Left kidney (tissue), 2 donors: ENCODE data around the gene KANSL3. TPM values are rescaled to one million over a fixed set of nuclear protein-coding genes. Genes with fewer than 3 reads are reported as not detected.
"Not testable (repeated sequence)": the region's sequence is repeated elsewhere in the genome, so short reads cannot be mapped to it uniquely, and the experiment has no call there.

Experiments
- DNase-seq: peaks from one replicate; pipeline ENCODE4 v3.0.0-alpha.2; 2013
- polyA plus RNA-seq: library from polyadenylated mRNA; unstranded; fragments of 120-200 nt; gene quantifications from one replicate; pipeline ENCODE4 v1.2.1, GENCODE V29; 2013; ENCODE audit not compliant: insufficient read length

Gene KANSL3
- polyA plus RNA-seq, 1 donor, result 70.6 TPM

DNA sequence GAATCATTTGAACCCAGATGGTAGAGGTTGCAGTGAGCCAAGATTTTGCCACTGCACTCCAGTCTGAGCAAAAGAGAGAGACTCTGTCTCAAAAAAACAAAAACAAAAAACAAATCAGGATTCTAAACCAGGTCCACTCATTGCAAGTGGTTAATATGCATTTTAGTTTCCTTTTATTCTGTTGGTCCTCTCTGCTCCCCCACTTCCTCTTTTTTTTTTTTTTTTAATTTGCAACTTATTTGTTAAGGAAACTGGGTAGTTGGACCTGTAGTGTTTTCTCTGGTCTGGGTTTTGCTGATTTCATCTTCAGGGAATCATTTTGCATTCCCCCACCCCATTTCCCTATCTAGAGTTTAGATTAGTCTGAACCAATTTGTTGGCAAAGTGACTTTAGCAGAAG is 18.4 kb upstream of the KANSL3 start:
- DNase-seq, result no peak

DNA sequence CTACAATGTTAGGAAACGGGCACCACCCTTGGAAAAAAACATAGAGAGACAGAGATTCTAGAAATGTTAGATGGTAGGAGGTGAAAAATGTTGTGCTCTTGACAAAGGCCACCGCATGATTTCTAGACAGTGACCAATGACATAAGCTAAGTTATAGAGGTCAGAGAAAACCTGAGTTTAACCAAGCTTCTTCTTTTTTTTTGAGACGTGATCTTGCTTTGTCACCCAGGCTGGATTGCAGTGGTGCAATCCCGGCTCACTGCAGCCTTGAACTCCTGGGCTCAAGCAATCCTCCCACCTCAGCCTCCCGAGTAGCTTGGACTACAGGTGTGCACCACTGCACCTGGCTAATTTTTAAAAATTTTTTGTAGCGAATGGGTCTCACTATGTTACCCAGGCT is 17.4 kb upstream of the KANSL3 start:
- DNase-seq, result no peak

DNA sequence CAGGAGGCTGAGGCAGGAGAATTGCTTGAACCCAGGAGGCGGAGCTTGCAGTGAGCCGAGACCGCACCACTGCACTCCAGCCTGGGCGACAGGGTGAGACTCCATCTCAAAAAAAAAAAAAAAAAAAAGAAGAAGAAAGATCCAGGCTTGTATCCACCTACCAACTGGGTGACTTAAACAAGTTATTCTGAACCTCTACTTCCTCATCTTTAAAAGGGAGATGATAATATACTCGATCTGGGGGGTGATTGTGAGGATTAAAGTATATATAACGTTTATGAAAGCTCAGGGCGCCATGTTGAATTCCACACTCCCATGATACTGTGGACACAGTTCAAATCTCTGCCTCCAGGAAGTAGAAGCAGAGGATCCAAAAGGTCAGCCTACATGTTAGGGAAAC is 16.7 kb upstream of the KANSL3 start:
- DNase-seq, result not testable (repeated sequence)

DNA sequence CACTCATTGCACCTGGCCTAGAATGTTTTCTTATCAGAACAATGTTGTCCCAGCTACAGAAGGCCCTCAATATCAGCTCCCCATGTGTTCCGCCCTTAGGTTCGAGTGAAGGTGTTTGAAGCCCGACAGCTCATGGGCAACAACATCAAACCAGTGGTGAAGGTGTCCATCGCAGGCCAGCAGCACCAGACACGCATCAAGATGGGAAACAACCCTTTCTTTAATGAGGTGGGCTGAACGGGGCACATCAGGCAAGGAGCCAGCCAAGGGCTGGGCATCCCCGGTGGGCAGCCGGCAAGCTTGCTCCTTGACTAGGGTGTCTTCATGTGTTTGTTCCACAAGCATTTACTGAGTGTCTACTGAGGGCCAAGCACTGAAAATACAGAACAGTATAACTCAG is 13.7 kb upstream of the KANSL3 start:
- DNase-seq, result no peak

DNA sequence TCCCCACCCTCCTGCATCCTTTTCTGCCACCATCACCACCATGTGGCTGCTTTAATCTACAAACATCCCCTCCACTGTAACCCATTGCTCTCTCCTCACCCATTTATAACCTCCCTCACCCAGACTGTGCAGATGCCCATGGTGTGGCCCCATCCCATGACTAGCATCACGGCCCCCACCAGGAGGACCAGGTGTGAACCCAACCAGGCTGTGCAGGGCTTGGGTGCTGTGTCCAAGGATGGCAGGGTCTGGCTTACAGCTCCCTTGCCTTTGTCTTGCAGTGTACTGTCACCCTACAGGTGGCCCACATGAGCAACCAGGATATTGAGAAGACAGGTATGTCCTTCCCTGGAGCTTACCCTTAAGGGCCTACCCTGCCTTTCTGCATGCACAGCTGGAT is 11.2 kb upstream of the KANSL3 start:
- DNase-seq, result no peak

DNA sequence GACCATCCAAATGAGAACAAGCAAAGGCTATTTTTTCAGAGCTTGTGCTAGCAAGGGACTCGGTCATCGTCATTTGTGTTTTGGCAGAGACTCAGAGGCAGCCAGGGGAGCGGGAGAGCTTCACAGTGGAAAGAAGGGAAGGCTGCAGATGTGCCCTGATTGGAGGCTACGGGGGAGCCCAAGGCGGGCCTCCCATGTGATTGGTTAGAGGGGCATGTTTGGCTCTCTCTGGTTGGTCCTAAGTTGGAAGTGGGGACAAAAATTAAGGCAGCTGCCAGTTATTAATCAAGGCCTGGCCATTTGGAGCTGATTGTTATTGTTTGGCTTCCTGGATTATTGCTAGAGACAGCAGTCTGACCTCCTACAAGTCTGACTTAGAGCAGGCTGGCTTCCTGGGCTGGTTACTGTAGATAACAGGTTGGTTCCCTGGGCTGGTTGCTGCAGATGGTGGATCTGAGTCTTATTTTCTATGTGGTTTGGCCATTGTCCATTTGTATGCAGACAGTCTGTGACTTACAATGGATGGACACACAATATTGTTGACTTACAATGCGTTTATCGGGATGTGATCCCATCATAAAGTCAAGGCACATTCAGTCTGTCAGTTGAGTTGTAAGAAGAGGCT is 10.3 kb upstream of the KANSL3 start:
- DNase-seq, result no peak

DNA sequence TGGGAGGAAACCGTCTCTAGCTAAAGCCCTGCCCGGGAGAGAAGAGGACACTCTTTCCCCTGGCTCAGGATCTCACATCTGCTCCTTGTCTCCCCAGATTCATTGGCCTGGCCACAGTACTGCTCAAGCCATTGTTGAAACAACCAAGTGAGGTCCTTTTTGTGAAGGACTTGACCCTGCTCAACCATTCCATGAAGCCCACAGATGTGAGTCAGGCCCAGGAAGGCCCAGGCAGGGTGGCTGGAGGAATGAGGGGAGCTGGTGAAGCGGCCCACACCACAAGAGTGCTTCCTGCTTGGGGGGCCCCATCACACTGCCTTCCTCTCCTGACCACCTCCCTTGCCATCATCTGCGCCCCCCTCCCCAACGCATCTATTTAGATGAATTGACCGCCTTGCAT is 9.6 kb upstream of the KANSL3 start:
- no peak for DNase-seq

DNA sequence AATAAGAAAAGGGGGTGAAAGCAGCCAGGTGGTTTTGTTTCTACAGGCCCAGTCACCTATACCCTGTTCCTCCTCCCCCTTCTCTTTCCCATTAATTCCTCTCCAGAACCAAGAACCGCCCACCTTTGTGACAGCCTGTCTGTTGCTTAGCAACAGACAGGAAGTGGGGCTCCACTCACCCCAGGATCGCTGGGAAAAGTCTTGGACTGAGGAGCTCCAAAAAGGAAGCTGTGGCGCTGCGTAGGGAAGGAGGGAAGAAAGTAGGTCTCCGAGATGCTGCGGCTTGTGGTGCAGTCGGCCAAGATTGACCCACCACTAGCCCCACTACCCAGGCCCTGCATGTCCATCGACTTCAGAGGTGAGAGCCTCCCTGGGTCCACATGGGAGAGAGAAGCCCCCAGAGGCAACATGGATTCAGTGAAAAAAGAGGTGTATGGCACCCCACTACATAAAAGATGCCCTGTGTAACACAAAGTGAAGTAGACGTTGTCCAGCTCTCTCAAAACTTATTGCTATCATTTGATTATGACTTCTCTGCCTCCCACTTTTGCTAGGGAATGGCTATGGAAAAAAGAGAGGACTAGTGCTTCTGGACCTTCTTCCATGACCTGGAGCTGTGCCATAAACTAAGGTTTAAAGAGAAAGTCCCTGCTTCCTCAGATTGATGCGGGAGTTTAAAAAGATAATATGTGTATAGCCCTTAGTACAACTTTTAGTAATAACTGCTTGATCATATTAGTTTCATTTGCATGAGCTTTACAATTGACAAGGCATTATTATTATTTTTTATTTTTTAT is 4.7 kb upstream of the KANSL3 start, which contains the start of gene FER1L5:
Gene FER1L5 (plus strand): TSS at position 201 of the 797 bp plus-strand sequence. CDS start 73 bp downstream, at position 274.
- DNase-seq, result peak; percentile 86

DNA sequence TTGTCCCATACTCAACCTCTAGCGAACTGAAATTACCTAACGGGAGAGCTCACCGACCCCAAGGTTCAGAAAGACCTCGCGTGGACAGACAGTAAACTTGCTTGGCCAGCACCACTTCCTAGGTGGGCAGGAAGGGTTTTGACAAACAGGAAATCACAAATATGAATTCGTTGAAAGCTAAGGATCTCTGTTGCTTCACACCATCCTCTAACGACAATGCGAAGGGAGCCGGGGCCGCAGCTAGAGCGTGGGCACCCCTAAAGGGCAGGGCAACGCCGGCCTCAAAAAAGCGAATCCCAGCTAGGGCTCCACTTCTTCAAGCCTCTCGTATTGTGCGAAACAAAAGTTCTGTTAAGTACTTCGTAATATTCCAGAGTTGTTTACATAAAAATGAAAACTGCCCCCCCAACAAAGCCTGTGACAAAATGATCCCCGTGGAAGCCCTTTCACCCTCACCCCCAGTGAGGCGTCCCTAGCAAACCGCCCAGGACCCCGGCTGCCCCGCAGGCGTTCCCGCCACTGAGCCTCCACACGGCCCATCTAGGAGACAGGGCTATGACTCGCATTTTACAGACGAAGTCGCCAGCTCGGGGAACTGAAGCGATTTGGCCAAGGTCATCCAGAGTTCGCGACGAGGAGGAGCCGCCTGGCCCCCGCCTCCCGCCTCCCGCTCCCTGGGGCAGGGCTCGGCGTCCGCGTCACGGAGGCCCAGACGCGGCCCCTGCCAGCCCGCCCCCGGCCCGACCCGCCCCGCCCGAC is 548 bp downstream of the KANSL3 start:
- DNase-seq, result peak; percentile 63

DNA sequence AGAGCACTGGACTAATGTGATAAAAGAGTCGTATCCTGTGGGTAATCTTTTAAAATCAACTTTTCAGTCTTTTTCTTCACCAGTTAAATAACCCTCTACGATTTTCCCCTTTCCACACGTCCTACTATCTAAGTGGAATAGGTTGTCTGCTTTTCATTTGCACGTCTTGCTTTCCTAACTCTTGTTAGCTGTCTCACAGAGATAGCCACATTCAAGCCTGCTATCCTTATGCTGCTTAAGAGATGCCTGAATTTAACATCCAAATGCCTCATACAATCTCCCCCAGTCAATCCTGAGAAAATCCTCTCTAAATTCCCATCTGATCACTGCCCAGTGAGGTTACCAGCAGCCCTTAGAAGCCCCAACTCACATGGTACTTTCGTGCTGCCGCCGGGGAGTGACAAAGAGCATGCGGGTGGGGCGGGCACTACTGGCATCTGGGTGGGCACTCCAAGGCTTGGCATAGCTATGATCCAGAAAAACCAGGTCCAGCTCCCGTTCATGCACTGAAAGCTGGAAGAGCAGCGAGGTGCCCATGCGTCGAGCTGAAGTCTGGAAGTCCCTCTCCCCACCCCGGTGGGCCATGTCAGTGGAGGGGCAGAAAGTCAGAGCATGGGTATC is 1.5 kb downstream of the KANSL3 start:
- no peak for DNase-seq

DNA sequence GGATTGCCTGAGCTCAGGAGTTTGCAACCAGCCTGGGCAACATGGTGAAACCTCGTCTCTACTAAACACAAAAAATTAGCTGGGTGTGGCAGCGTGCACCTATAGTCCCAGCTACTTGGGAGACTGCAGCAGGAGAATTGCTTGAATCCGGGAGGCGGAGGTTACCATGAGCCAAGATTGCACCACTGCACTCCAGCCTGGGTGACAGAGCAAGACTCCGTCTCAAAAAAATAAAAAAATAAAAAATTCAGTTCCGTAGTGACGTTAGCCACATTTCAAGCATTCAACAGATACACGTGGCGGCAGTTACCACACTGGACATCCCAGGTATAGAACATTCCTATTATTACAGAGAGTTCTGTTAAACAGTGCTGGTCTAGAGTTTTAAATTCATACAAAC is 4.5 kb downstream of the KANSL3 start:
- no peak for DNase-seq

DNA sequence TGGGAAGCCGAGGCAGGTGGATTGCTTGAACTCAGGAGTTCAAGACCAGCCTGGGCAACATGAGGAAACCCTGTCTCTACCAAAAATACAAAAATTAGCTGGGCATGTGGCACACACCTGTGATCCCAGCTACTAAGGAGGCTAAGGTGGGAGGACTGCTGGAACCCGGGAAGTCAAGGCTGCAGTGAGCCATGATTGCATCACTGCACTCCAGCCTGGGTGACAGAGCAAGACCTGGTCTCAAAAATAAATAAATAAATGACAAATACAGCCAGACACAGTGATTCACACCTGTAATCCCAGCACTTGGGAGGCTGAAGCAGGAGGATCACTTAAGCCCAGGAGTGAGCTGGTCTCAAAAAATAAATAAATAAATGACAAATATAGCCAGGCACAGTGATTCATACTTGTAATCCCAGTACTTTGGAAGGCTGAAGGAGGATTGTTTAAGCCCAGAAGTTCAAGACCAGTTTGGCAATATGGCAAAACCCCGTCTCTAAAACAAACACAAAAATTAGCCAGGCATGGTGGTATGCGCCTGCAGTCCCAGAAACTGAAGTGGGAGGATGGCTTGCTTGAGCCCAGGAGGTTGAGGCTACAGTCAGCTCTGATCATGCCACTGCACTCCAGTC is 6.2 kb downstream of the KANSL3 start:
- DNase-seq, result no peak

DNA sequence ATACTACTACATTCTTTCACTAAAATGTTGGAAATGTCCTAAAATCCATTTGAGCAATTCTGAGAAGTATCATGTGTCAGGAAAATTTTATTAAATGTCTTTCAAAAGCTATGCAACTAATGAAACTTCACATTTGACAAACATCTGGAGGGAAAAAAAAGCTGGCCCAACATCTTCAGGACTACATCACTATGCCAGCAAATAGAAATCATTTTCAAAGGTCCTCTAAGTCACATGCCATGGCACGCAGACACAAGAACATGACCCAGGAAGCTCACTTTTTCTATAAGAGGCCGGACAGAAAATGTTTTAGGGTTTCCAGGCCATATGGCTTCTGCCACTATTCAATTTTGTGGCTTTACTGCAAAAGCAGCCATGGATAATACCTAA is 11.6 kb downstream of the KANSL3 start:
- DNase-seq, result no peak

DNA sequence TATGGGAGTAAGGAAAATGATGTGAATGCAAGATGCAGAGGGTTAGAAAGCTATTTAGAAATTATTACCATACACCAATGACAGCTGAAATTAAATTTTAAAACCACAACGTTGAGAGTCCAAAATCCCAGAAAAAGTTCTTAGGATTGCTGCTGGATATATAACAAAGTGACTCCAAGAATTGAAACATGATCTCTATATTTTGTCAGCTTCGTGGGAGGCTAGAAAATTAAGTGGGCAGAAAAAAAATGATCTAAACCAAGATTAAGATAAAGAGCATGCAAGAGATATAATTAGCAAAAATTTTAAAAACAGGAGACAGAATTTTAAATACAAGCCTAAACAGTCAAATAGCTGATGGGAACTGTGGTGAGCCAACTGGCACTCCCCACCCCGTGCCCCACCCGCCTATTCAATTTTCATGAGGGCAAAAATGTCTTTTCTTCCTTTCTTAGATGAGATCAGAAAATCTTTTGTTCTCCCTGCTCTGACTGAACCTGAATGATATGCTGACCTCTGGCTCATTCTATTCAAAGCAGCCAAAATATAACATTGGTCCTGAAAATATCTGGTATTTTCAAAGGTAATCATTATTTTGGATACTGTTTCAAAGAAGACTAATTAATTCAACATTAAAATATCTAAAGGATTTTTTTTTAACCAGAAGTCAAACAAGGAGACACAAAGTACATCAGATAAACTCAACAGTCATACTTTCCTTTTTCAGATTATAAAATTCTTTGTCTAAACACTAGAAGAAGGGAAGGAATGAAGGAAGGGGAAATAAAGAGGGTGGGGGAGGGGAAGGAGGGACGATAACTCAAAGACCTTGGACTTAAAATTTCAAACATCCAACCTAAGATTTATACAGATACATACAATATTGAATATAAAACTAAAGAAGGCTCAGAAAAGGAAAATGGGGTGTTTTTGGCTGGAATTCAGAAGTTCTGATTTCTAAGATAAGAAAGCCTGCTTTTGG is 12.2 kb downstream of the KANSL3 start:
- DNase-seq, result no peak

DNA sequence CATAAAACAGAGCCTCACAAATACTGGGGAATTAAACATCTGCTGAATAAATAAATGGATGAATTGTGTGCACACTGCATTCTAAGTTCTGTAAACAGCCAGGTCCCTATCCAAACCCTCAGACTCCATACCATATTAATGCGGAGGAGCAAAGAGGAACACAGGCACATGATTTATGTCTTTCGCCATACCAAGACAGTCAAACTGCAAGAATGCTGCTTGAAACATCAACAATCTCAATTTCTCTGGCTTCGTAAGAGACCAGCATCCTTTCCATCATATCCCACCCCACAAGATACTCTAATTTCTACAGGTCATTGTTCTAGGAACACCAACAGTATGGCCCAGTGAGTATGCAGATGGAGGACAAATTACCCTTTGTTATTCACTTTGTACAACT is 15.0 kb downstream of the KANSL3 start:
- DNase-seq, result no peak

DNA sequence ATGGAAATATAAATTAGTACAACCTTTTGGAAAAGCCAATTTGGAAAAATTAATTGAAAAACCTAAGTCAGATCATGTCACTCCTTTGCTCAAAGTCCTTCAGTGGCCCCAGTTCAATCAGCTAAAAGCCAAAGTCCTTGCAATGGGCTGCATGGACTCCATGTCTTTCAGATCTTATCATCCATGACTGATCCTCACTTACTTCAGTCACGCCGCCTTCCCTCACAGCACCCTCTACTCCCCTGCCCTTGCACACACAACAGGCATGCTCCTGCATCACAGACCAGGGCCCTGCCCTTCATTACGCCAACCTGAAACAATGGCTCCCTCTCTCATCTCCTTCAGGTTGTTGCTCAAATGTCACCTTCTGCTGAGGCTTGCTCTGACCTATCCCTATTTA is 15.6 kb downstream of the KANSL3 start:
- DNase-seq, result no peak

DNA sequence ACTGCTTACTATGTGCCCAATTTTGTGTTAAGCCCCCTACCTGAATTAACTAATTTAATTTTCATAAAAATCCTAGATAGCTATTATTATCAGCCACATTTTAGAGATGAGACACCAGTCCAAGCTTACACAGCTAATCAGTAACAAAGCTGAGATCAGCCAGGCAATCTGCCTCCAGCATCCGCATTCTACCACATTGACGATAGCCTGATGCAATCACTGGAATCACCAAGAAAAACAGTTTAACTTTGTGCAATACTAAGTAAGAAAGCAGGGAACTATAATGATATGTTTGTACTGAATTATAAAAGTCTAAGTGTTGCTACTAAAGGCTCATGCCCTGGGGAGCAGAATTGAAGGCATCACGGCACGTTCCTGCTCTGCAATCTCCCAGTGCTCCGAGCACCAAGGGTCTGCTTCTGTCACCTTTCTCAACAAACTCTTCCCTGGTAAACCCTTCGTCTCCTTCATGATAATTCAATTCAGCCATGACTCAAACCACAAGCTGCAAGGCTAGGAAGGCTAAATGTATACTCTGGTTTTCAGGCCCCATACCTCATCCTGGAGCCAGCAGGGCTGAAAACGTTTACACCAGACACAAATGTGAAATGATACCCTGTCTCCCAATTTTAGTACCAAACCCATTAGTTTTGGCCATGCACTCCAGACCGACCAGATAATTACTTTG is 19.4 kb downstream of the KANSL3 start:
- no peak for DNase-seq

DNA sequence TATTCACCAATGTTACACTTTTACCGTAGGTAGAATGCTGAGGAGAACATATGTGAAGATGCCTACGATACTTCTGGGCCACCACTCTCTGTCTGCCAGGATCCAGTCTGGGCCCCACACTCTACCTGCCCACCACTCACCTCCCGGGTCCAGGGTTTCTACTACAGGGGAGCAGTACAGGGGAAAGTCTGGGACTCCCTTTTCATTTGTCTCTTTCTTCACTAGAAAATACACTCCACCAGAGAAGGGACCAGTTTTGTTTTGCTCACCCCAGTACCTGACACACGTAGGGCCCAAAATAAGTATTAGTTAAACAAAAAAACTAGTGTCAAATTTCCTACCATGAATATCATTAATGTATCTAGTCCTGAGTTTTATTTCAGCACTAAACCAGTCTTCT is 21.1 kb downstream of the KANSL3 start:
- no peak for DNase-seq

DNA sequence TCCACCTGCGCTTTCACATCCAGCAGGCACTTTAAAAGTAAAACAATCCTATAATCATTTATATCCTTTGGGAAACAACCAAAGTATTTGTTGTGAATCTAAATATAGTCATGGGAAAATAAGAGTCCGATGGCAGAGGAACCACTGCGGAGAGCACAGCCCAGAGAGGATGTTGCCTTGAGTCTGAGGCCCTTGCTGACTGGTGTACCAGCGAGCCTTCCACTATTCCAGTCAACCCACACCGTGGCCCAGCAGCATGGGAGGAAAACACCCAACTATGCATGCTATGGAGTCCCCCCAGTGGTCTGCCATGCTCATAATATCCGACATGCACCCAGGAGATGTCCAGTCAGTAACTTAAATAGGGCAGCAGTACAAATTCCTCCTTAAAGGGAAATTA is 21.6 kb downstream of the KANSL3 start:
- DNase-seq, result no peak

DNA sequence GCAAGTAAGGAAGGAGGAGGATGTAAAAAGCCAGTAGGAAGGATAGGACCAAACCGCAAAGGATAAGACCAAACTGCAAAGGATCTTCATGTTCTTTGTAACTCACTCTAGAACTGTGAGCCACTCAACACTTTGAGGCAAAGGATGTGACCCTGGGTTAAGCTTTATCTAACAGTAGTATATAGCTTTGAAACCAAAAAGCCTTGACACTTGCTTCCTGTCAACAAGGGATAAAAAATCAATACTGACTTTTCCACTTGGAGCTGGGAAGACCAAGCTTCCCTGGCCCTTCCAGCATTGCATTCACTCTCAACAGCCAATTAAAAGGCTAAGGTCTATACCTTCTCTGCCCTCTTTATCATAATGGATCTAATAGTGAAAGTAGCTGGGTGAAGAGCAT is 22.0 kb downstream of the KANSL3 start:
- no peak for DNase-seq
